Upper lobe of left lung (tissue), 6 donors: ENCODE measurements around the gene OLFM4. TPM values are rescaled to one million over a fixed set of nuclear protein-coding genes. Genes with fewer than 3 reads are reported as not detected.

Source experiments
- ATAC-seq, 2 donors: fragments of 200-7000 bp; cut with Tn5 transposase; one replicate each; pipeline ENCODE4 v1.9.1; 2022; ENCODE audit warnings: mild to moderate bottlenecking in 2 of 2, moderate library complexity in 2 of 2; ENCODE audit not compliant: low FRiP score in 2 of 2
- DNase-seq, 2 donors: peaks; one replicate each; pipeline ENCODE4 v3.0.0-alpha.2; 2019 to 2020
- H3K27ac ChIP-seq, 4 donors: fragments of 200-600 bp; sonication (generic); one replicate each; pipeline ENCODE4 v1.5.1; 2016 to 2019
- H3K27me3 ChIP-seq, 4 donors: fragments of 200-600 bp; sonication (generic); one replicate each; pipeline ENCODE4 v1.5.1; 2017 to 2019
- H3K36me3 ChIP-seq, 4 donors: fragments of 200-600 bp; sonication (generic); one replicate each; pipeline ENCODE4 v1.5.1; 2016 to 2019
- H3K4me1 ChIP-seq, 4 donors: fragments of 200-600 bp; sonication (generic); one replicate each; pipeline ENCODE4 v1.5.1; 2018 to 2019
- H3K4me3 ChIP-seq, 4 donors: fragments of 200-600 bp; sonication (generic); one replicate each; pipeline ENCODE4 v1.5.1; 2017 to 2019; ENCODE audit warnings: mild to moderate bottlenecking in 2 of 4, moderate library complexity in 1 of 4
- H3K9me3 ChIP-seq, 4 donors: fragments of 200-600 bp; sonication (generic); one replicate each; pipeline ENCODE4 v1.5.1; 2018 to 2019
- CTCF ChIP-seq, 6 experiments: fragments of 450-650 bp in 4 of 6; fragments of 200-600 bp in 2 of 6; sonication (generic) in 2 of 6; IDR thresholded peaks; one replicate each; pipeline ENCODE4 v1.5.1; 2016 to 2019; ENCODE audit warnings: antibody characterized with exemption in 6 of 6
- EP300 ChIP-seq, 4 donors: sonication (generic); formaldehyde crosslinking; IDR thresholded peaks; one replicate each; pipeline ENCODE4 v1.5.1; 2017; ENCODE audit warnings: antibody characterized with exemption in 4 of 4, control low read depth in 2 of 4
- POLR2A ChIP-seq, 4 donors: fragments of 450-650 bp; IDR thresholded peaks; one replicate each; pipeline ENCODE4 v1.5.1; 2016 to 2017; ENCODE audit warnings: antibody characterized with exemption in 4 of 4, mild to moderate bottlenecking in 2 of 4
- POLR2AphosphoS5 ChIP-seq, 2 donors: sonication (generic); formaldehyde crosslinking; IDR thresholded peaks; one replicate each; pipeline ENCODE4 v1.5.1; 2017; ENCODE audit warnings: antibody characterized with exemption in 2 of 2
- whole genome bisulfite sequencing, 2 donors: methylation state at CpG; one replicate each; pipeline ENCODE4 v1.1.5; 2017 to 2018; 5-methylcytosine and 5-hydroxymethylcytosine counted together
- total RNA-seq, 6 donors: library from RNA; depleted of rRNA in 4 of 6; stranded (reverse); fragments of >200 nt in 4 of 6; gene quantifications; one replicate each; pipeline versions ENCODE4 v1.1.0 to v1.2.1, GENCODE V29; 2016 to 2021
- donor health status: DM: no; HTN: no; CAD: no; lungs with moderate emphysema.
- donor health status: DM: no; HTN: yes; CAD: no; lungs with severe emphysema.

The OLFM4 gene
- total RNA-seq, 6 donors from 2014 or later: 0.20 to 2.9 (median 0.69) TPM; not detected in 1

- 83 to 88% methylated on average over 12 to 13 of the region's 13 CpGs for WGBS, 2 donors
- ATAC-seq: no peak
These were observed 37.1 kb upstream of the OLFM4 start for GRCh38 chr13:52991344-52992020.

GRCh38 chr13:52992110-52992509 lies 36.5 kb upstream of the OLFM4 start:
- 92 to 95% methylated on average over 11 of the region's 11 CpGs for WGBS, 2 donors

More at GRCh38 chr13:52991344-52992020, 37.1 kb upstream of the OLFM4 start:
- Histone ChIP-seq H3K27ac (no peak overlapping the region), H3K4me1 (no peaks in the 10 kb centered on the region), H3K27me3 (no peaks in the 10 kb centered on the region), H3K36me3 (no peaks in the 10 kb centered on the region), H3K4me3 (no peak overlapping the region), H3K9me3 (no peaks in the 10 kb centered on the region)
- TF ChIP-seq EP300 (IDR thresholded peaks at IDR 0.05) (no peak), CTCF (IDR thresholded peaks at IDR 0.05) (no peak), POLR2AphosphoS5 (IDR thresholded peaks at IDR 0.05) (no peak)
- DNase-seq: no peak

GRCh38 chr13:52994051-52994450 lies 34.6 kb upstream of the OLFM4 start:
- no peaks in the 10 kb centered on the region for H3K36me3 ChIP-seq
- no peak for TF ChIP-seq CTCF (IDR thresholded peaks at IDR 0.05)
- TF ChIP-seq EP300 (IDR thresholded peaks at IDR 0.05): no peak
- no peak for TF ChIP-seq POLR2A (IDR thresholded peaks at IDR 0.05)
- no peak for TF ChIP-seq POLR2AphosphoS5 (IDR thresholded peaks at IDR 0.05)
- no peaks in the 10 kb centered on the region for H3K4me1 ChIP-seq
- no peak for DNase-seq
- H3K4me3 ChIP-seq: no peak overlapping the region
- no peak for ATAC-seq
- no peak overlapping the region for H3K27ac ChIP-seq
- WGBS, 2 donors: 70 to 75% methylated on average over 2 of the region's 2 CpGs
- H3K27me3 ChIP-seq: no peaks in the 10 kb centered on the region
- no peaks in the 10 kb centered on the region for H3K9me3 ChIP-seq

More at GRCh38 chr13:52992110-52992509, 36.5 kb upstream of the OLFM4 start:
- DNase-seq (no peak), ATAC-seq (no peak)
- no peaks in the 10 kb centered on the region for H3K4me1 ChIP-seq
- no peak for TF ChIP-seq CTCF (IDR thresholded peaks at IDR 0.05)
- TF ChIP-seq POLR2AphosphoS5 (IDR thresholded peaks at IDR 0.05): no peak
- TF ChIP-seq POLR2A (IDR thresholded peaks at IDR 0.05): no peak
- no peak for TF ChIP-seq EP300 (IDR thresholded peaks at IDR 0.05)
- no peaks in the 10 kb centered on the region for H3K9me3 ChIP-seq
- no peak overlapping the region for H3K27ac ChIP-seq
- no peaks in the 10 kb centered on the region for H3K27me3 ChIP-seq
- no peaks in the 10 kb centered on the region for H3K36me3 ChIP-seq
- H3K4me3 ChIP-seq: no peak overlapping the region

- no peaks in the 10 kb centered on the region for H3K27me3 ChIP-seq
- H3K9me3 ChIP-seq: no peaks in the 10 kb centered on the region
- no peaks in the 10 kb centered on the region for H3K4me1 ChIP-seq
- no peak for DNase-seq
- 65 to 67% methylated on average over 1 of the region's 1 CpG for WGBS, 2 donors
- H3K36me3 ChIP-seq: no peaks in the 10 kb centered on the region
- TF ChIP-seq POLR2AphosphoS5 (IDR thresholded peaks at IDR 0.05) (no peak), EP300 (IDR thresholded peaks at IDR 0.05) (no peak), POLR2A (IDR thresholded peaks at IDR 0.05) (no peak), CTCF (IDR thresholded peaks at IDR 0.05) (no peak)
- H3K4me3 ChIP-seq: no peak overlapping the region
- no peak for ATAC-seq
- no peak overlapping the region for H3K27ac ChIP-seq
These were observed 33.7 kb upstream of the OLFM4 start for GRCh38 chr13:52994865-52995264.

GRCh38 chr13:52995946-52996345 lies 32.7 kb upstream of the OLFM4 start:
- 94 to 100% methylated on average over 2 of the region's 2 CpGs for WGBS, 2 donors
- no peaks in the 10 kb centered on the region for H3K9me3 ChIP-seq
- ATAC-seq: no peak
- no peak for TF ChIP-seq POLR2AphosphoS5 (IDR thresholded peaks at IDR 0.05)
- TF ChIP-seq POLR2A (IDR thresholded peaks at IDR 0.05): no peak
- no peak for TF ChIP-seq EP300 (IDR thresholded peaks at IDR 0.05)
- no peak for TF ChIP-seq CTCF (IDR thresholded peaks at IDR 0.05)
- no peaks in the 10 kb centered on the region for H3K4me1 ChIP-seq
- H3K27me3 ChIP-seq: no peaks in the 10 kb centered on the region
- no peaks in the 10 kb centered on the region for H3K36me3 ChIP-seq
- H3K27ac ChIP-seq: no peak overlapping the region
- no peak for DNase-seq
- H3K4me3 ChIP-seq: no peak overlapping the region
